Fibroblast of villous mesenchyme (primary cell): Measurements from ENCODE around the gene ZMAT1. TPM values are rescaled to one million over a fixed set of nuclear protein-coding genes. Genes with fewer than 3 reads are reported as not detected.

Experiments
- small RNA-seq: library from RNA; depleted of rRNA; stranded (forward); fragments of <200 nt; gene quantifications from one replicate; pipeline ENCODE3, GENCODE V24; 2012
- total RNA-seq: library from RNA; depleted of rRNA; stranded (reverse); fragments of >200 nt; gene quantifications from 2 replicates; pipeline ENCODE4 v1.2.3, GENCODE V29; 2012

Gene ZMAT1
- total RNA-seq, 1 donor, result 0.43 TPM

Small RNA genes lying within 50 kb of the gene (small RNA-seq; reads per million reads assigned to genes)
- gene RNU6-345P, result not detected

Other genes starting within 250 kb of the ZMAT1 start
- gene TCEAL2, start 193.7 kb upstream of the ZMAT1 start, total RNA-seq, result not detected in 2 replicates
- gene TCEAL6, start 210.5 kb upstream of the ZMAT1 start, total RNA-seq, result not detected in 2 replicates
- gene BEX5, start 223.9 kb upstream of the ZMAT1 start, total RNA-seq, result not detected in 2 replicates